8988T (cell line): ENCODE measurements around the gene ADAM23.
"Not testable (repeated sequence)": the region's sequence is repeated elsewhere in the genome, so short reads cannot be mapped to it uniquely, and the experiment has no call there.

ENCODE experiments used
- DNase-seq: peaks from one replicate; pipeline ENCODE4 v3.0.0; 2011

The ADAM23 gene

GRCh38 chr2:206442833-206443734 lies at the start of gene ADAM23:
TSS of gene ADAM23 (plus strand) at chr2:206443532. CDS start at chr2:206443867, 335 bp downstream.
- DNase-seq, result peak; percentile 93

GRCh38 chr2:206396211-206396610 lies 47.1 kb upstream of the ADAM23 start:
- DNase-seq, result no peak

- not testable (repeated sequence) for DNase-seq
Measured at GRCh38 chr2:206402956-206403569, 40.3 kb upstream of the ADAM23 start.

GRCh38 chr2:206408323-206409320 lies 34.7 kb upstream of the ADAM23 start:
- no peak for DNase-seq

- DNase-seq, result no peak
Measured at GRCh38 chr2:206410714-206411113, 32.6 kb upstream of the ADAM23 start.

- DNase-seq, result no peak
Measured at GRCh38 chr2:206415618-206416243, 27.6 kb upstream of the ADAM23 start.

GRCh38 chr2:206418968-206419367 lies 24.4 kb upstream of the ADAM23 start:
- no peak for DNase-seq

GRCh38 chr2:206420721-206421120 lies 22.6 kb upstream of the ADAM23 start:
- DNase-seq, result no peak

- DNase-seq, result no peak
Measured at GRCh38 chr2:206422493-206422892, 20.8 kb upstream of the ADAM23 start.

- DNase-seq, result no peak
Measured at GRCh38 chr2:206423147-206423546, 20.2 kb upstream of the ADAM23 start.

- no peak for DNase-seq
Measured at GRCh38 chr2:206424134-206424533, 19.2 kb upstream of the ADAM23 start.

- no peak for DNase-seq
Measured at GRCh38 chr2:206428783-206429182, 14.5 kb upstream of the ADAM23 start.

- no peak for DNase-seq
Measured at GRCh38 chr2:206430452-206430851, 12.9 kb upstream of the ADAM23 start.

- DNase-seq, result no peak
Measured at GRCh38 chr2:206431439-206431838, 11.9 kb upstream of the ADAM23 start.

GRCh38 chr2:206432193-206433082 lies 10.9 kb upstream of the ADAM23 start:
- DNase-seq, result no peak

- no peak for DNase-seq
Measured at GRCh38 chr2:206433190-206433589, 10.1 kb upstream of the ADAM23 start.

- DNase-seq, result no peak
Measured at GRCh38 chr2:206433686-206434085, 9.6 kb upstream of the ADAM23 start.

GRCh38 chr2:206435742-206436141 lies 7.6 kb upstream of the ADAM23 start:
- DNase-seq, result no peak

- DNase-seq, result no peak
Measured at GRCh38 chr2:206438196-206438724, 5.1 kb upstream of the ADAM23 start.

- no peak for DNase-seq
Measured at GRCh38 chr2:206442474-206442832, 879 bp upstream of the ADAM23 start.
